Muscle layer of colon (tissue), 2 donors: ENCODE measurements around the gene EVI5L.

Experiments
- H3K27ac ChIP-seq: one replicate; pipeline ENCODE4 v1.7.0; 2013; ENCODE audit warnings: low read depth, mild to moderate bottlenecking, low read length, moderate library complexity
- H3K27me3 ChIP-seq, 2 donors: one replicate each; pipeline ENCODE4 v1.7.0; 2013; ENCODE audit warnings: low read length in 2 of 2, mild to moderate bottlenecking in 2 of 2; ENCODE audit not compliant: insufficient read depth in 2 of 2, control insufficient read depth in 1 of 2
- H3K36me3 ChIP-seq: one replicate; pipeline ENCODE4 v1.7.0; 2013; ENCODE audit warnings: mild to moderate bottlenecking, low read length; ENCODE audit not compliant: insufficient read depth
- H3K4me1 ChIP-seq: one replicate; pipeline ENCODE4 v1.7.0; 2013; ENCODE audit warnings: mild to moderate bottlenecking, low read length; ENCODE audit not compliant: insufficient read depth
- H3K4me3 ChIP-seq, 2 donors: one replicate each; pipeline ENCODE4 v1.7.0; 2013; ENCODE audit warnings: low read length in 2 of 2, low read depth in 1 of 2, mild to moderate bottlenecking in 1 of 2, moderate library complexity in 1 of 2
- H3K9ac ChIP-seq: one replicate; pipeline ENCODE4 v1.7.0; 2013; ENCODE audit warnings: low read length
- H3K9me3 ChIP-seq: one replicate; pipeline ENCODE4 v1.7.0; 2013; ENCODE audit warnings: mild to moderate bottlenecking, low read length
- donor health status: abdominal sarcoma.
- donor health status: Adenocarcinoma of cecum.

EVI5L gene

GRCh38 chr19:7847664-7848063, 17.6 kb downstream of the EVI5L start:
- no peaks in the 10 kb centered on the region for H3K27me3 ChIP-seq
- no peaks in the 10 kb centered on the region for H3K9me3 ChIP-seq
- no peaks in the 10 kb centered on the region for H3K36me3 ChIP-seq
- no peaks in the 10 kb centered on the region for H3K4me1 ChIP-seq
- H3K27ac ChIP-seq: no peak overlapping the region
- H3K9ac ChIP-seq: no peak overlapping the region
- H3K4me3 ChIP-seq: no peak overlapping the region

- Histone ChIP-seq H3K4me1 (no peaks in the 10 kb centered on the region), H3K9me3 (no peaks in the 10 kb centered on the region), H3K36me3 (no peaks in the 10 kb centered on the region), H3K4me3 (no peak overlapping the region), H3K27ac (no peak overlapping the region), H3K9ac (no peak overlapping the region), H3K27me3 (no peaks in the 10 kb centered on the region)
These were observed 18.9 kb downstream of the EVI5L start for GRCh38 chr19:7848779-7849457.

GRCh38 chr19:7849631-7849999, 19.6 kb downstream of the EVI5L start:
- Histone ChIP-seq H3K9ac (no peak overlapping the region), H3K27ac (no peak overlapping the region)

GRCh38 chr19:7850000-7850813, 20.2 kb downstream of the EVI5L start:
- Histone ChIP-seq H3K27ac (no peak overlapping the region), H3K4me3 (no peak overlapping the region), H3K9me3 (no peaks in the 10 kb centered on the region), H3K9ac (no peak overlapping the region), H3K4me1 (no peaks in the 10 kb centered on the region), H3K36me3 (no peaks in the 10 kb centered on the region), H3K27me3 (peaks cover 0 to 8% of the 10 kb centered on the region in 2 donors)

More at GRCh38 chr19:7849631-7849999, 19.6 kb downstream of the EVI5L start:
- Histone ChIP-seq H3K4me3 (no peak overlapping the region), H3K4me1 (no peaks in the 10 kb centered on the region), H3K27me3 (peaks cover 0 to 5% of the 10 kb centered on the region in 2 donors), H3K36me3 (no peaks in the 10 kb centered on the region), H3K9me3 (no peaks in the 10 kb centered on the region)

DNA sequence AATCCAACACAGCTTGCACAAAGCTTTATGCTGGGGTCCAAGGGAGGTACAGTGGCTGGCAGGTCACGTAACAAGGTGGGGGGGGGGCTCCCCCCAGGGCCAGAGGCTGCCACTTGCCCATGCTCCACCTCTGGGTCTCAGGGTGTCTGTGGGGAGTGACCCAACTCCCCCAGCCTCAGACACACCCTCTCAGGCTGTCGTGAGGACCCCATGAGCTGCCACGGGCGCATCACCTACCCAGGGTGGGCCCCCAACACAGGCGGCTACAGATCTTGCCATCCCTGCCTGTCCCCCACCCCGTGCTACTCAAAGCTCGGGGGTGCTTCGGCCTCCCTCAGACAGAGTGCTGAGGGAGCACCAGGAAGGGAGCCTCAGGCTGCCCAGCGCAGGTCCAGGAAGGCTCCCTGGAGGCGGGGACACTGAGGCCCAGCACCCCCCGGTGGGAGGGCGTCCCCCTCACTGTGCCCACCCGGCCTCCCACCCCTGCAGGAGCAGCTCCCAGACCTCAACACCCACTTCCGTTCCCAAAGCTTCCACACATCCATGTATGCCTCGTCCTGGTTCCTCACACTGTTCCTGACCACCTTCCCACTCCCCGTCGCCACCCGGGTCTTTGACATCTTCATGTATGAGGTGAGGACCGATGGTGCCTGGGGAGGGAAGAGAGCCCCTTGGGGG, 21.1 kb downstream of the EVI5L start:
- Histone ChIP-seq H3K27ac (no peak overlapping the region), H3K4me3 (no peak overlapping the region), H3K9ac (no peak overlapping the region), H3K9me3 (no peaks in the 10 kb centered on the region), H3K4me1 (no peaks in the 10 kb centered on the region), H3K27me3 (peaks cover 0 to 12% of the 10 kb centered on the region in 2 donors), H3K36me3 (peaks cover 3% of the 10 kb centered on the region)

- Histone ChIP-seq H3K9me3 (no peaks in the 10 kb centered on the region), H3K4me3 (no peak overlapping the region), H3K27ac (no peak overlapping the region), H3K4me1 (no peaks in the 10 kb centered on the region), H3K36me3 (peaks cover 4% of the 10 kb centered on the region), H3K27me3 (peaks cover 0 to 20% of the 10 kb centered on the region in 2 donors), H3K9ac (no peak overlapping the region)
These were observed 21.8 kb downstream of the EVI5L start for GRCh38 chr19:7851623-7852500.

GRCh38 chr19:7852851-7853769, 23.1 kb downstream of the EVI5L start:
- no peaks in the 10 kb centered on the region for H3K4me1 ChIP-seq

DNA sequence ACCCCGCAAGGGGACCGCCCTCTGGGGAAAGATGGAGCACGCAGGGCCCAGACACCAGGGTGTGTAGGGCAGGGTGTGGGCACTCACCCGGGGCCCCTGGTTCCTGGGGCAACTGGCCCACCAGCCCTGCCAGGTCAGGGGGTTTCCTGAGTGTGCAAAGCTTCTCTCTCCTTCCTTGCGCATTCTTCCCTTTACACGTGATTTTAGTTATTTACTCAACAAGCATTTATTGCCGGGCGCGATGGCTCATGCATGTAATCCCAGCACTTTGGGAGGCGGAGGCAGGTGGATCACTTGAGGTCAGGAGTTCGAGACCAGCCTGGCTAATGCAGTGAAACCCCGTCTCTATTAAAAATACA, 23.7 kb downstream of the EVI5L start:
- Histone ChIP-seq H3K27ac (no peak overlapping the region), H3K4me1 (no peaks in the 10 kb centered on the region), H3K27me3 (peaks cover 0 to 37% of the 10 kb centered on the region in 2 donors), H3K9me3 (no peaks in the 10 kb centered on the region), H3K36me3 (peaks cover 4% of the 10 kb centered on the region), H3K9ac (no peak overlapping the region), H3K4me3 (no peak overlapping the region)

More at GRCh38 chr19:7852851-7853769, 23.1 kb downstream of the EVI5L start:
- peaks cover 4% of the 10 kb centered on the region for H3K36me3 ChIP-seq
- no peaks in the 10 kb centered on the region for H3K9me3 ChIP-seq
- H3K4me3 ChIP-seq: no peak overlapping the region
- peaks cover 0 to 31% of the 10 kb centered on the region in 2 donors for H3K27me3 ChIP-seq
- H3K9ac ChIP-seq: no peak overlapping the region
- H3K27ac ChIP-seq: no peak overlapping the region

DNA sequence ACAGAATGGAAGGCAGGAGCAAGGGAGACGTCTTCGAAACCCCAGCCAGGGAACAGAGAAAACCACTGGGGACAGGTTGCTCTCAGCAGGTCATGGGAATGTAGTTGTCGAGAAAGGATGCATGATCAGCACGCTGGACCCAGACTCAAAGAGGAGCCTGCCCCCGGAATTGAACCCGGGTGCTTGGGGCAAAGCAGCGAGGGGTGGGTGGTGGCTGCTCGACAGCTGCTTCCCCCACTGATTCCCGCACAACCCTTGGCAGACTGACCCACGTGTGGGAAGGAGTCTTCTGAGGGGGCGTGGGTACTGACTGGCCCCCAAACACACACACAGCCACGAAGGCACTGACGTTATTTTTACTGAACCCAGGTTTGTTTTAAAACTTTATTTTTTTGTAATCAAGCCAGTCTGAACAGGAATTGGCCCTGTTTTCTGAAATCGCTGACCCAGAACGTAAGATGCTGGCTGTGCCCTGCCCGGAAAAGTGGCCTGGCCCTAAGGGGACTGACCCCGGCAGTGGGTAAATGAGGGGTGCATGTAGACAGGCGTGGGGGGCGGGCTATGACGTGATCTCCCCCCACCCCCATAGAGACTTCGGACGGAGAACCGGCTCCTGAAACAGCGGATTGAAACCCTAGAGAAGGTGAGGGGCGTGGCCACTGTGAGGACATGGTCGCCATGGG, 25.5 kb downstream of the EVI5L start:
- no peaks in the 10 kb centered on the region for H3K9me3 ChIP-seq
- no peaks in the 10 kb centered on the region for H3K4me1 ChIP-seq
- H3K27me3 ChIP-seq: peaks cover 0 to 50% of the 10 kb centered on the region in 2 donors
- H3K4me3 ChIP-seq: no peak overlapping the region
- H3K27ac ChIP-seq: no peak overlapping the region
- no peak overlapping the region for H3K9ac ChIP-seq
- H3K36me3 ChIP-seq: peaks cover 4% of the 10 kb centered on the region

DNA sequence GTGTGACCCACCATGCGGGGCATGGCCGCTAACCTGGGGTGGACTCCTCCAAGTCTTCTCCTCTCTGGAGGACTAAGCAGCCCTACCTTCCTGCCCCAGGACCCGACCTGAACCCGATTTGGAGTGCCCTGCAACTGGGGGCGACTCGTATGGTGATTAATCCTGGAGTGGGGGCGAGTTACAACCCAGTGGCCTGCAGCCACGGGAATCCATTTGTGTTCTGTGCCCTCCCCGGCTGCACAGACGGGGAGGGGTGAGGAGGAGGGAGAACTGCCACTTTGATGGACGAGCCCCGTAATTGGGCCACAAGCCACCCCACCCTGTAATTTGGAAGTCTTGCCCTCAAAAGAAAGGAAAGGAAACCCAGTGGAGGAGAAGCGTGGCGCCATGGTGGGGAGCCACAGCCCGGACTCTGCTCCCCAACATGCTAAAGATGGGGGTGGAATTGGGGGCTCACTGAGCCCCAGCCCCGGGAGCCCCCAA, 26.1 kb downstream of the EVI5L start:
- Histone ChIP-seq H3K4me3 (no peak overlapping the region), H3K9me3 (no peaks in the 10 kb centered on the region), H3K27ac (no peak overlapping the region), H3K9ac (no peak overlapping the region), H3K27me3 (peaks cover 0 to 56% of the 10 kb centered on the region in 2 donors), H3K36me3 (peaks cover 4% of the 10 kb centered on the region), H3K4me1 (no peaks in the 10 kb centered on the region)
